KMS-11 (cell line): ENCODE results near the gene KRTAP13-3.
A peak's percentile ranks its signal among the peaks of the same experiment; 100 is the strongest.

Source experiments
- H2AFZ ChIP-seq: fragments of 200-600 bp; sonication (generic); 2 replicates; pipeline ENCODE4 v1.6.1; 2016; ENCODE audit warnings: antibody characterized with exemption, mixed run types, low read depth
- H3K27ac ChIP-seq: fragments of 200-600 bp; sonication (generic); 2 replicates; pipeline ENCODE4 v1.6.1; 2016; ENCODE audit warnings: mild to moderate bottlenecking, mixed run types
- H3K27me3 ChIP-seq: fragments of 200-600 bp; sonication (generic); 2 replicates; pipeline ENCODE4 v1.6.1; 2017; ENCODE audit warnings: mild to moderate bottlenecking, low read depth, mixed run types, moderate library complexity; ENCODE audit not compliant: insufficient read depth
- H3K36me3 ChIP-seq: fragments of 200-600 bp; sonication (generic); 2 replicates; pipeline ENCODE4 v1.6.1; 2017; ENCODE audit warnings: mild to moderate bottlenecking, mixed run types; ENCODE audit not compliant: insufficient read depth
- H3K4me1 ChIP-seq: fragments of 200-600 bp; sonication (generic); 2 replicates; pipeline ENCODE4 v1.6.1; 2016; ENCODE audit warnings: mild to moderate bottlenecking, low read depth, mixed run types; ENCODE audit not compliant: poor library complexity, severe bottlenecking
- H3K4me2 ChIP-seq: fragments of 200-600 bp; sonication (generic); 2 replicates; pipeline ENCODE4 v1.7.0; 2016; ENCODE audit warnings: mild to moderate bottlenecking, mixed run types
- H3K4me3 ChIP-seq: fragments of 200-600 bp; sonication (generic); IDR thresholded peaks from 2 replicates; pipeline ENCODE4 v1.6.1; 2017; ENCODE audit warnings: low read depth, low read length, mixed read lengths; ENCODE audit not compliant: insufficient read depth
- H3K79me2 ChIP-seq: fragments of 200-600 bp; sonication (generic); 2 replicates; pipeline ENCODE4 v1.6.1; 2016; ENCODE audit warnings: low read depth, mixed run types; ENCODE audit not compliant: insufficient read depth
- H3K9ac ChIP-seq: fragments of 200-600 bp; sonication (generic); 2 replicates; pipeline ENCODE4 v1.6.1; 2016; ENCODE audit warnings: mild to moderate bottlenecking, mixed run types
- H4K20me1 ChIP-seq: fragments of 200-600 bp; sonication (generic); 2 replicates; pipeline ENCODE4 v1.6.1; 2016; ENCODE audit warnings: mild to moderate bottlenecking, mixed run types; ENCODE audit not compliant: insufficient read depth
- CTCF ChIP-seq: fragments of 200-600 bp; sonication (generic); conservative IDR thresholded peaks from 2 replicates; pipeline ENCODE4 v1.6.1; 2017; ENCODE audit warnings: low read depth, mild to moderate bottlenecking, antibody characterized with exemption, low read length, moderate library complexity, mixed read lengths

KRTAP13-3 gene

GRCh38 chr21:30425826-30426225 is at the start of gene KRTAP13-3:
Gene KRTAP13-3 (minus strand): TSS chr21:30425926. CDS start chr21:30425912, 14 bp downstream.
- Histone ChIP-seq H3K4me1 (no peaks in the 10 kb centered on the region), H3K27me3 (no peaks in the 10 kb centered on the region), H3K4me2 (no peak within 1 kb of the TSS), H3K9ac (no peak within 1 kb of the TSS), H3K79me2 (no peaks in the 10 kb centered on the region), H3K4me3 (no peak within 1 kb of the TSS), H3K36me3 (no peaks in the 10 kb centered on the region), H2AFZ (no peak within 1 kb of the TSS), H3K27ac (no peak within 1 kb of the TSS), H4K20me1 (no peaks in the 10 kb centered on the region)
- no peak for TF ChIP-seq CTCF

- Histone ChIP-seq H3K27me3 (no peaks in the 10 kb centered on the region), H3K36me3 (no peaks in the 10 kb centered on the region), H3K79me2 (no peaks in the 10 kb centered on the region), H2AFZ (no peak overlapping the region), H3K9ac (no peak overlapping the region), H3K4me2 (no peak overlapping the region), H3K4me3 (no peak overlapping the region), H3K4me1 (no peaks in the 10 kb centered on the region), H3K27ac (no peak overlapping the region), H4K20me1 (no peaks in the 10 kb centered on the region)
- TF ChIP-seq CTCF = no peak
Observed at GRCh38 chr21:30468900-30469714, 43.4 kb upstream of the KRTAP13-3 start.

GRCh38 chr21:30463713-30464112 is 38.0 kb upstream of the KRTAP13-3 start:
- Histone ChIP-seq H3K4me2 (no peak overlapping the region), H3K27ac (no peak overlapping the region), H2AFZ (no peak overlapping the region), H3K79me2 (no peaks in the 10 kb centered on the region), H3K27me3 (no peaks in the 10 kb centered on the region), H3K4me1 (no peaks in the 10 kb centered on the region), H3K36me3 (no peaks in the 10 kb centered on the region), H3K9ac (no peak overlapping the region), H4K20me1 (no peaks in the 10 kb centered on the region), H3K4me3 (no peak overlapping the region)
- TF ChIP-seq CTCF = peak; percentile 69

GRCh38 chr21:30448514-30448913 is 22.8 kb upstream of the KRTAP13-3 start:
- no peak overlapping the region for H3K9ac ChIP-seq
- no peaks in the 10 kb centered on the region for H4K20me1 ChIP-seq
- no peaks in the 10 kb centered on the region for H3K79me2 ChIP-seq
- H3K27ac ChIP-seq = no peak overlapping the region
- no peaks in the 10 kb centered on the region for H3K4me1 ChIP-seq
- no peak overlapping the region for H2AFZ ChIP-seq
- no peak overlapping the region for H3K4me3 ChIP-seq
- TF ChIP-seq CTCF = no peak
- H3K36me3 ChIP-seq = no peaks in the 10 kb centered on the region
- no peak overlapping the region for H3K4me2 ChIP-seq
- H3K27me3 ChIP-seq = no peaks in the 10 kb centered on the region
